ENCODE measurements around the gene ARL5C. TPM values are rescaled to one million over a fixed set of nuclear protein-coding genes. Genes with fewer than 3 reads are reported as not detected.

The ARL5C gene
- total RNA-seq, 2 experiments from 2014 or later = not detected

DNA sequence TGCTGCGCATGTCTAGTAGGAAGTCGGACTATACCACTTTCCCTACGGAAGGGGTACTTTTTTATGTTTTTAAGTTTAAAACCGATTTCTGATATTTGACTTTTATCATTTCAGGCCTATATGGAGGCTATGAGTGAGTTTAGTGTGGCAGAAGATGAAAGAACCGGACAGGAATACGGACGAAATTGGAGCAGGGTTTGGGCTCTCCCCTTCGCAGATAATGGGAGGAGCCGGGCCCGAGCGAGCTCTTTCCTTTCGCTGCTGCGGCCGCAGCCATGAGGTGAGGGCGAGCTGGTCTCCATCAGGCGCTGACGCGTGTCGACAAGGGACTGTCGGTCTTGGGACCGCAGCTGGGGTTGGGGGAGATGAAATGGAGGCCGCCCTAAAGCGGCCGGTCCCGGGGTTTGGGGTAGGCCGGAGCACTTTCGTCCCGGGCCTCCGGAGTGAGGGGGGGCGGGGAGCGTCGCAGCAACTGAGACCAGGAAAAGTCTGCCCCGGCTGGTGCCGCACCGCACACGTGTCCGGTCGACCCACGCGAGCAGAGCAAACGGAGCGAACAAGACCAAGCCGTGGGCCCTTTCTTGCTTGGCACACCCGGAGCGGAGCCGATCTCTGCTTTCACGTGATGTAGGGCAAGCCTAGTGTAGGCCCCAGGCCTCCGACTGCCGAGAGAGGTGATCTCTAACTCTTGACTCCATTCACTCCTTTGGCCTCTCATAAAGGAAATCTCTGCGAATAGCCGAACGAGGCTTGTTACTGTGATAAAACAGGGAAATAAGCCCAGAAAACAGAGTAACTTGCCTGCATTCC lies 34.3 kb upstream of the ARL5C start, which contains the start of gene RPL19:
Gene RPL19 (plus strand): TSS at position 214 of the 810 bp plus-strand sequence. CDS start 62 bp downstream, at position 276.
- H3K27ac Mint-ChIP-seq = peak within 1 kb of the TSS; percentile 97
- DNase-seq = peak; percentile 84
- H3K36me3 Mint-ChIP-seq = peaks cover 47% of the 10 kb centered on the region
- no peaks in the 10 kb centered on the region for H3K27me3 Mint-ChIP-seq
- peaks cover 56% of the 10 kb centered on the region for H3K4me1 Mint-ChIP-seq (ENCODE audit: low read depth)
- ChIA-PET CTCF (interaction anchor here (0.6 to 14.9 kb wide), 8 partner anchors 26 to 400 kb away, joined by 3 to 580 read pairs (median 6); no protein-coding TSS in a partner anchor), POLR2A (interaction anchor here (0.5 to 1.9 kb wide), 11 partner anchors 9 to 330 kb away, joined by 3 to 15 read pairs (median 5); partner anchors contain the start of genes CDK12, LASP1 and MED1)
- H3K4me3 Mint-ChIP-seq = peak within 1 kb of the TSS; percentile 95
- intact Hi-C loops (cut with micrococcal nuclease) = loop anchor here (1.0 kb wide), 1 partner anchor 204 kb away; no protein-coding TSS in a partner anchor
- no peaks in the 10 kb centered on the region for H3K9me3 Mint-ChIP-seq

DNA sequence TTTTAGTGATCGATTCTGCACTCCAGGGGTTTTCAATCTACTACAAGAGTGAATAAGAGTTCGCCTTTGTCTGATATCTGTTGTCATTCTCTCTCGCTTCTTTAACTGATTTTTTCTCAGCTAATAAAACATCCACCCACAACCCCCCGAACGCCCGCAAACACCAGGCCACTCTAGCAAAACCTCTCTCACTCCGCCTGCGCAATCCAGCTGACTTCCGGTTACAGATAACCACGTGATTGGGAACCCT lies 33.8 kb upstream of the ARL5C start:
- no peaks in the 10 kb centered on the region for H3K9me3 Mint-ChIP-seq
- H3K27me3 Mint-ChIP-seq = no peaks in the 10 kb centered on the region
- H3K27ac Mint-ChIP-seq = peak overlapping the region; percentile 97
- intact Hi-C loops (cut with micrococcal nuclease) = loop anchor here (1.0 to 5.0 kb wide), 2 partner anchors 47 to 205 kb away; partner anchors contain the start of gene PLXDC1
- peak overlapping the region; percentile 95 for H3K4me3 Mint-ChIP-seq
- peaks cover 42% of the 10 kb centered on the region for H3K36me3 Mint-ChIP-seq
- ChIA-PET POLR2A (interaction anchor here (0.5 to 1.9 kb wide), 11 partner anchors 9 to 330 kb away, joined by 3 to 15 read pairs (median 5); partner anchors contain the start of genes CDK12, LASP1 and MED1), CTCF (interaction anchor here (0.6 to 14.9 kb wide), 8 partner anchors 25 to 328 kb away, joined by 3 to 580 read pairs (median 6); no protein-coding TSS in a partner anchor)
- DNase-seq = peak; percentile 93
- H3K4me1 Mint-ChIP-seq (ENCODE audit: low read depth) = peaks cover 59% of the 10 kb centered on the region

DNA sequence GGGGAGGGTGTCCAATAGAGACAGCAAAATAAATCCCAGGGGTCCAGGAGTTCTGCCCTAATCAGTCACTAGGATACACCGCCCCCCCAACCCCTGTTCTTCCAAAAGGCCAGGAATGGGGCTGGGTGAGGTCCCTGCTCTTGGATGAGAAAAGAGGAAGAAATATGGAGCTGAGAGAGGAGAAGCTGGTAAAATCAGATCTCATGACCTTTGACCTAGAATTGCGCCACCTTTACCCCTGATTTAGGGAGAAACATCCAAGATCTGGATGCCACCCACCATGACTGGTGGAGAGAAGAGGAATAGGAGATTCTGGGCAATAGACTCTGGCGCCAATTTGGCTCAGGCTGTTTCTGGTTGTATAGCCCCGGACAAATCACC lies 32.2 kb upstream of the ARL5C start:
- POLR2A ChIA-PET = no interaction called here
- peaks cover 28% of the 10 kb centered on the region for H3K36me3 Mint-ChIP-seq
- H3K4me1 Mint-ChIP-seq (ENCODE audit: low read depth) = peaks cover 59% of the 10 kb centered on the region
- H3K9me3 Mint-ChIP-seq = no peaks in the 10 kb centered on the region
- H3K4me3 Mint-ChIP-seq = peak overlapping the region; percentile 75
- CTCF ChIA-PET = interaction anchor here (0.8 to 1.8 kb wide), 4 partner anchors 23 to 46 kb away, joined by 3 to 8 read pairs (median 4); no protein-coding TSS in a partner anchor
- intact Hi-C loops (cut with micrococcal nuclease) = loop anchor here (5.0 kb wide), 1 partner anchor 46 kb away; the partner anchor contains the start of gene PLXDC1
- DNase-seq = no peak
- peak overlapping the region; percentile 58 for H3K27ac Mint-ChIP-seq
- H3K27me3 Mint-ChIP-seq = no peaks in the 10 kb centered on the region

DNA sequence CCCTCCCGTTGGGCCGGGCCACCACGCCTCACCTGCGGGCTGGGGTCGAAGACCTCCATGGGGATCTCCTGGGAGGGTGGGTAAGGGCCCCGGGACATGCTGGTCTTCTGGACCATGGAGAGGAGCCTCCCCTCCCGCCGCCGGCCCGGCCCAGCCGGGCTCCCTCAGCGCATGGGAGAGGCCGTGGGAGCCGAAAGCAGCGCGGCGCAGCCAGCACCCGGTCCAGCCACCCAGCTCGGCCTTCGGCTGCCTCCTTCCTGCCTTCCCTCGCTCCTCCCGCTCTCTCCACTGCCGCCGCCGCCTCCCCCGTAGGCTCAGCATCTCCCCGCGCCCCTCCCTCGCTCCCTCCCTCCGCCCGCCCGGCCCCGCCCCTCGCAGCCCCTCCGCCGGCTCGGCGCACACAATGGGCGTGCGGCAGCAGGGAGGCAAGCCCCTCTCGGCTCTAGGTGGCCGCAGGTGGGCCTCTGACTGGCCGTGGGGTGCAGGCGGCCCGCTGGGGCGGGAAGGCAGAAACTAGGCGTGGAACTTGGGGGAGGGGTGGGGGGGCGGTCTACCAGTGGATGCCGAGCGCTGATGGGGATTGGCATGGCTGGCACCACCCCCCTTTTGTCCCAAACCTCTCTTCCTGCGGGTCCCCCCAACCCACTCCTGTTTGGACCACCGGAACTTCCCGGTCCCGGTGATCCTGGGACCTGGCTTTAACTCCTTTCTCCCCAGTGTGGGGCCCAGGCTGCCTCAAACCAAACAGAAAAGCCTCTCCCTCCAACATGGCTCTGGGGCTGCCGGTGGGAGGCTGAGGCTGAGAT lies 31.6 kb upstream of the ARL5C start, which contains the start of gene CACNB1:
Gene CACNB1 (minus strand): TSS at position 290 of the 806 bp plus-strand sequence. CDS start 174 bp downstream, at position 116.
- H3K36me3 Mint-ChIP-seq = peaks cover 24% of the 10 kb centered on the region
- intact Hi-C loops (cut with micrococcal nuclease) = loop anchor here (5.0 kb wide), 1 partner anchor 45 kb away; the partner anchor contains the start of gene PLXDC1
- H3K4me3 Mint-ChIP-seq = peak within 1 kb of the TSS; percentile 75
- peaks cover 55% of the 10 kb centered on the region for H3K4me1 Mint-ChIP-seq (ENCODE audit: low read depth)
- POLR2A ChIA-PET = interaction anchor here (0.6 kb wide), 1 partner anchor 17 kb away, joined by 6 read pairs; no protein-coding TSS in a partner anchor
- peak within 1 kb of the TSS; percentile 69 for H3K27ac Mint-ChIP-seq
- H3K9me3 Mint-ChIP-seq = no peaks in the 10 kb centered on the region
- CTCF ChIA-PET = interaction anchor here (1.2 to 1.8 kb wide), 3 partner anchors 23 to 47 kb away, joined by 3 to 8 read pairs (median 4); no protein-coding TSS in a partner anchor
- no peaks in the 10 kb centered on the region for H3K27me3 Mint-ChIP-seq
- peak; percentile 83 for DNase-seq

DNA sequence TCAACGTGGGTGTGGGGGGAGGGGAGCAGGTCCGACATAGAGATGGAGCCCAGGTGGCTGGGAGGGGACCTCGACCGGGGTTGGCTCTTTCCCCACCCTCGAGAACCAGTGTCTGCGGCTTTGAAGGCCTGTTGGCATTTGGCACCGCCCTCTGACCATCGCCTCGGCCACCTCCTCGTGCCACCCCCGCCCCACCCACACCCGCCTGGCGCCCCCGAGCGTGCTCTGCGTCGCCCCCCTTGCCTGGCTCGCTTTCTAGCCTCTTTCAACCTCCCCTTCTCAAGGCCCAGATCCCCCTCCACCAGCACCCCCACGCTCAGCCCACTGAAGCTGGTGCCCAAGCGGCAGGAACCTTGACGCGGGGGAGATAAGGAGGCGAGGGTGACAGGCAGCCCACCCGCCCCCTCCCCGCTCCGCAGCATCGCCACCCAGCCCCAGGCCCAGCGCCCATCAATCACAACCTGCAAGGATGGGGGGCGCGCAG lies 30.9 kb upstream of the ARL5C start:
- POLR2A ChIA-PET = interaction anchor here (0.6 kb wide), 1 partner anchor 16 kb away, joined by 6 read pairs; no protein-coding TSS in a partner anchor
- H3K27ac Mint-ChIP-seq = peak overlapping the region; percentile 45
- peaks cover 47% of the 10 kb centered on the region for H3K4me1 Mint-ChIP-seq (ENCODE audit: low read depth)
- peak overlapping the region; percentile 75 for H3K4me3 Mint-ChIP-seq
- H3K9me3 Mint-ChIP-seq = no peaks in the 10 kb centered on the region
- CTCF ChIA-PET = interaction anchor here (1.0 to 1.8 kb wide), 3 partner anchors 22 to 43 kb away, joined by 3 to 8 read pairs (median 3); no protein-coding TSS in a partner anchor
- H3K36me3 Mint-ChIP-seq = peaks cover 22% of the 10 kb centered on the region
- DNase-seq = peak; percentile 34
- no peaks in the 10 kb centered on the region for H3K27me3 Mint-ChIP-seq
- intact Hi-C loops (cut with micrococcal nuclease) = loop anchor here (5.0 kb wide), 1 partner anchor 45 kb away; the partner anchor contains the start of gene PLXDC1

DNA sequence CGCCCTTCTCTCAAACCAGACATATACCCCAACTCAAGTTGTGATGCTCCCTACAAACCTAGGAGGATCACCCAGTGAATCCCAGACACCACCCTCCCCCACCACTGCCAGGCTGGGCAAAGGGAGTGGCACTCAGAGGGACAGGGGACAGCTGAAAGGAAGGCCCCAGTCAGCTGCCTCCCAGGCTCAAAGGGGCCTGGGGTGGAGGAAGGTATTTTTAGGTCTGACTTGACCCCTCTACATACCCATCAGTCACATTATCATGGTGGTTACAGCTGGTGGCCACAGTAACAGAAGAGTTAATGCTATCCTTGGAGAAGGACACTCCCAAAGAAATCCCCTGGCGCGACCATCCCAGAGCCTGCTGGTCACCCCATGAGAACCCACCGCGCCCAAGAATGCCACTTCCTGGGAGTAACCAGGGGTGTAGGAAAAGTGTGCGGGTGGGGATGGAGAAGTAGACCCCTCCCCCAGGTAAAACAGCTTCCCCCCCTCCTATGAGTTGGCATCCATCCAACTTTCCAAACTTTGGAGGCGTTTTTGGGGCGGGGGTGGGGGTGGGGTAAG lies 30.4 kb upstream of the ARL5C start:
- peaks cover 17% of the 10 kb centered on the region for H3K36me3 Mint-ChIP-seq
- peaks cover 44% of the 10 kb centered on the region for H3K4me1 Mint-ChIP-seq (ENCODE audit: low read depth)
- H3K27ac Mint-ChIP-seq = peak overlapping the region; percentile 69
- no peaks in the 10 kb centered on the region for H3K27me3 Mint-ChIP-seq
- POLR2A ChIA-PET = no interaction called here
- peak overlapping the region; percentile 74 for H3K4me3 Mint-ChIP-seq
- H3K9me3 Mint-ChIP-seq = no peaks in the 10 kb centered on the region
- CTCF ChIA-PET = interaction anchor here (1.0 to 1.9 kb wide), 6 partner anchors 11 to 48 kb away, joined by 3 to 10 read pairs (median 6); no protein-coding TSS in a partner anchor
- intact Hi-C loops (cut with micrococcal nuclease) = loop anchor here (5.0 kb wide), 1 partner anchor 44 kb away; the partner anchor contains the start of gene PLXDC1
- DNase-seq = no peak

DNA sequence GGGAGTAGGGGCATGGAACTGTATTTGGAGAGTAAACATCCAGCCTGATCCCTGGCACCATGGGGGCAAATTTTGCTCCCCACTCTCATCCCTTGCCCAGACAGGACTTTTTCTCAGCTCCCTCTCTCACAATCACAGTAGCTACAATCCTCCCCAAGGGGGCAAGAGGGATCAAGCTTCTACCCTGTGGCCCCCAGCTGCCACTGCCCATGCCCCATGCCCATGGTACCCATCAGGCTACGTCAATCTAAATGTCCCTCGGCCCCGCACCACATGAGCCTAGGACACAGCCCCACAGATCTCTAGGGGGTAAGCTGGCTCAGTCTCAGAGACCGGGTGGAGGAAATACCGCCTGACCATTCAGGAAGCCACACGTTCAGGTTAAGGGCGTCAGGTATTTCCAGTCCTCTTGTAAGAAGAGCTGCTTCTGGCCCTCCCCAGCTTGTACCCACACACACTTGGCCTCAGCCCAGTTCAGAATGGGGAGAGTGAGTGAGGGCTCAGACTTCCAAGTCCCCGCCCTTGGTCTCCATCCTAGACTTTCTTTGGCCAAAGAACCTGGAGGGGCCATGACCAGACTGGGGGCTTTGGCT lies 29.7 kb upstream of the ARL5C start:
- intact Hi-C loops (cut with micrococcal nuclease) = loop anchor here (5.0 kb wide), 1 partner anchor 43 kb away; the partner anchor contains the start of gene PLXDC1
- no peak for DNase-seq
- Mint-ChIP-seq H3K27me3 (no peaks in the 10 kb centered on the region), H3K36me3 (peaks cover 11% of the 10 kb centered on the region), H3K4me1 (ENCODE audit: low read depth) (peaks cover 40% of the 10 kb centered on the region), H3K27ac (no peak overlapping the region), H3K9me3 (no peaks in the 10 kb centered on the region), H3K4me3 (peak overlapping the region; percentile 74)
- POLR2A ChIA-PET = no interaction called here
- CTCF ChIA-PET = interaction anchor here (1.4 to 4.1 kb wide), 6 partner anchors 11 to 49 kb away, joined by 4 to 23 read pairs (median 6); no protein-coding TSS in a partner anchor

DNA sequence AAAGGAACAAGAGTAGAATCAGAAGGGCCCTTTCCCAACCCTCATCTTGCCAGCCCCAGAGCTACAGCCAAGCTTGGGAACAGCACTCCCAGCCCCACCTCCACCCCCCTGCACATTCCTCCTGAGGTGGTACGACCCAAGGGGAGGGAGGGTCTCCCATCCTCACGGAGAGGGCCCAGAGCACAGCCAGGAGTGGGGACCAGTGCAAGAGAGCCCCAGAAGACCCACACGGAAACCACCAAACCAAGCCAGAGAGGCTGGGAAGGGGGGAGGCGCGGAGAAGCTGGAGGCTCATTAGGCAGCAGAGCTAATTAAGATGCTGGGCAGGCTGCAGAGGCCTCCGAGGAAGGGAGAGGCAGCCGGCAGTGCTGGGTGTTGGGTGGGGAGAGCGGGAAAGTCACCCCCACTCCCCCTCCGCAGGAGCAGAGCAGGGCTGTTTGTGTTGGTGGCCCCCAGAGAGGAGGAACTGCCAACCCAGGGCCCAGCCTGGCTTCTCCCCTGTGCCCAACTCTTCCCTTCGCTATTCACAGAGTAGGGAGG lies 29.1 kb upstream of the ARL5C start:
- DNase-seq = no peak
- ChIA-PET POLR2A (no interaction called here), CTCF (interaction anchor here (1.4 to 4.1 kb wide), 6 partner anchors 12 to 49 kb away, joined by 4 to 23 read pairs (median 6); no protein-coding TSS in a partner anchor)
- H3K27me3 Mint-ChIP-seq = no peaks in the 10 kb centered on the region
- no peak overlapping the region for H3K4me3 Mint-ChIP-seq
- no peaks in the 10 kb centered on the region for H3K9me3 Mint-ChIP-seq
- peaks cover 5% of the 10 kb centered on the region for H3K36me3 Mint-ChIP-seq
- peaks cover 40% of the 10 kb centered on the region for H3K4me1 Mint-ChIP-seq (ENCODE audit: low read depth)
- no peak overlapping the region for H3K27ac Mint-ChIP-seq
- intact Hi-C loops (cut with micrococcal nuclease) = loop anchor here (5.0 kb wide), 1 partner anchor 43 kb away; the partner anchor contains the start of gene PLXDC1

DNA sequence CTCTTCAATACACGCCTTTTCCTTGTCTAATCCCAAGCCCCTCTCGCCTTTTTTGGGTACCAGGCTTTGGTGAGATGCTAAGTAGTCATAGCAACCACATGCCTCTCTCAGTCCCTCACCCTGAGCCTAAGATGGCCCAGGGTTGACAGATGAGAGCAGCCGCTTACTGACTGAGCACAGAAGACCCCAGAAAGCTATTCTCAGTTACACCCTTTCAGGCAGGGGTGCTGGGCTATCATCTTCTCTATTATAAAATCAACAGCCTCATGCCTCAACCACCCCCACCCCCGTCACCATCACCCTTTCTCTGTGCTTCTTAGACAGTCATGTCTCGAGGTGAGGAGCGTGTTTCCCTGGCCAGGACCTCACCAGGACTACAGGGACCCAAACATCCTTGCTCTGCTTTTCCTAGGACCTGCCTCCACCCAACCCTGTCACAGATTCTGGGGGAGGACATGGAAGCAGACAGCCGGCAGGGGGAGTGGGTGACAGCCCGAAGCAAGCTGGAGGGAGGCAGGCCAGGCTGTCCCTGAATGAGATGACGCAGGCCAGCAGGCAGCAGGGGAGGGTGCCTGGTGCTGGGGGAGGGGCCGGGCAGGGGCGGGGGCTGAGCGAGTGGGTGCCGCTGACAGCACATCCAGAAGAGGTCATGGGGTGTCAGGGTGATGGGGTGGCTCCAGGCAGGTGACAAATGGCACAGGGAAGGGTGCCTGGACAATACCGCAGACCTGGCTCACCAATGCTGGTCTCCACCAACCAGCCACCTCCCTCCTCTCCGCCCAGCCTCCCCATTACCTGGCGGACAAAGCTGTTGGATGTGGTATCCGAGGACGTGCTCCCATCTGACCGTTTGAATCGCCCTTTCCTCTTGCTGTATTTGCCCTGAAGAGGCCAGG lies 28.4 kb upstream of the ARL5C start:
- intact Hi-C loops (cut with micrococcal nuclease) = no loop called here
- Mint-ChIP-seq H3K4me1 (ENCODE audit: low read depth) (peaks cover 35% of the 10 kb centered on the region), H3K36me3 (peaks cover 5% of the 10 kb centered on the region), H3K4me3 (no peak overlapping the region), H3K9me3 (no peaks in the 10 kb centered on the region), H3K27ac (no peak overlapping the region), H3K27me3 (no peaks in the 10 kb centered on the region)
- ChIA-PET POLR2A (no interaction called here), CTCF (interaction anchor here (0.6 to 4.1 kb wide), 5 partner anchors 13 to 41 kb away, joined by 4 to 23 read pairs (median 8); no protein-coding TSS in a partner anchor)
- DNase-seq = no peak

DNA sequence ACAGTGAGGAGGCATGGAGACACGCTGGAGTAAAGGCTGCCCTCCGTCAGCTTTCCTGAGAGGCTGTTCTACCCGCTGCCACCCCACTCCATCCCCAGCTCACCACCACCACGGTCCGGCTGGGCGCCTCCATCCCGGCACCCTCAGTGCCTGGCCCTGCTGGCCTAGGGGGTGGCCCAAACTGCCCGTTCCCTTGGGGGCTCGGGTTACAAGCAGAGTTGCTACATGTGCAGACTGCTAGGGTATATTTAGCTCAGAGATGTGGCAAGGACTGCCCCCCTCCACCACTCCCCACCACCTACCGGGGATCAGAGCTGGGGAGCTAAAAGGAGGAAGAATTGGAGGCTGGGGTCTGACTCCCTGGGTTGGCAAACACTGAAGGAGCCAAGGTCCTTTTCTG lies 27.4 kb upstream of the ARL5C start:
- H3K9me3 Mint-ChIP-seq = no peaks in the 10 kb centered on the region
- intact Hi-C loops (cut with micrococcal nuclease) = no loop called here
- peaks cover 5% of the 10 kb centered on the region for H3K36me3 Mint-ChIP-seq
- POLR2A ChIA-PET = no interaction called here
- H3K27ac Mint-ChIP-seq = no peak overlapping the region
- DNase-seq = no peak
- peaks cover 25% of the 10 kb centered on the region for H3K4me1 Mint-ChIP-seq (ENCODE audit: low read depth)
- H3K4me3 Mint-ChIP-seq = no peak overlapping the region
- CTCF ChIA-PET = interaction anchor here (0.6 to 4.1 kb wide), 2 partner anchors 14 to 18 kb away, joined by 4 to 23 read pairs; no protein-coding TSS in a partner anchor
- H3K27me3 Mint-ChIP-seq = no peaks in the 10 kb centered on the region

Measured in activated CD4-positive, alpha-beta memory T cell treated with anti-CD3 and anti-CD28 coated beads for 36 hours (primary cell).